Loucy (cell line): ENCODE measurements around the gene FGF2.

ENCODE experiments used
- EZH2phosphoT487 ChIP-seq: fragments of 200-600 bp; IDR thresholded peaks from 2 replicates; pipeline ENCODE4 v1.6.1; 2018; ENCODE audit warnings: antibody characterized with exemption, mild to moderate bottlenecking, moderate library complexity, borderline replicate concordance
- TF ChIP-seq, protein P1 (sequence below): fragments of 200-600 bp; sonication (generic); conservative IDR thresholded peaks from 2 replicates; pipeline ENCODE4 v1.5.1; 2014; ENCODE audit warnings: mild to moderate bottlenecking, antibody characterized with exemption, low read length

DNA sequence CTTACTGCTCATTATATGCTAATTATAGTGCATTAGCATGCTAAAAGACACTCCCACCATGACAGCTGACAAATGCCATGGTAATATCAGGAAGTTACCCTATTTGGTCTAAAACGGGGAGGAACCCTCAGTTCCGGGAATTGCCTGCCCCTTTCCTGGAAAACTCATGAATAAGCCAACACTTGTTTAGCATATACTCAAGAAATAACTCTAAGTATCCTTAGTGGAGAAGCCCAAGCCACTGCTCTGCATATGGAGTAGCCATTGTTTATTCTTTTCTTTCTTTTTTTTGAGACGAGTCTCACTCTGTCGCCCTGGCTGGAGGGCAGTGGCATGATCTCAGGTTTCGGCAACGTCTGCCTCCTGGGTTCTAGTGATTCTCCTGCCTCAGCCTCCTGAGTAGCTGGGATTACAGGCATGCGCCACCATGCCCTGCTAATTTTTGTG is 80.3 kb downstream of the FGF2 start:
- TF ChIP-seq, protein P1, sequence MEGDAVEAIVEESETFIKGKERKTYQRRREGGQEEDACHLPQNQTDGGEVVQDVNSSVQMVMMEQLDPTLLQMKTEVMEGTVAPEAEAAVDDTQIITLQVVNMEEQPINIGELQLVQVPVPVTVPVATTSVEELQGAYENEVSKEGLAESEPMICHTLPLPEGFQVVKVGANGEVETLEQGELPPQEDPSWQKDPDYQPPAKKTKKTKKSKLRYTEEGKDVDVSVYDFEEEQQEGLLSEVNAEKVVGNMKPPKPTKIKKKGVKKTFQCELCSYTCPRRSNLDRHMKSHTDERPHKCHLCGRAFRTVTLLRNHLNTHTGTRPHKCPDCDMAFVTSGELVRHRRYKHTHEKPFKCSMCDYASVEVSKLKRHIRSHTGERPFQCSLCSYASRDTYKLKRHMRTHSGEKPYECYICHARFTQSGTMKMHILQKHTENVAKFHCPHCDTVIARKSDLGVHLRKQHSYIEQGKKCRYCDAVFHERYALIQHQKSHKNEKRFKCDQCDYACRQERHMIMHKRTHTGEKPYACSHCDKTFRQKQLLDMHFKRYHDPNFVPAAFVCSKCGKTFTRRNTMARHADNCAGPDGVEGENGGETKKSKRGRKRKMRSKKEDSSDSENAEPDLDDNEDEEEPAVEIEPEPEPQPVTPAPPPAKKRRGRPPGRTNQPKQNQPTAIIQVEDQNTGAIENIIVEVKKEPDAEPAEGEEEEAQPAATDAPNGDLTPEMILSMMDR: no peak
- TF ChIP-seq EZH2phosphoT487: no peak
